ENCODE measurements around the gene CBLB.

GRCh38 chr3:105899516-105899915 is 30.7 kb upstream of the CBLB start:
- no peak for TF ChIP-seq EZH2 (IDR thresholded peaks at IDR 0.05)
- TF ChIP-seq POLR2AphosphoS5 (IDR thresholded peaks at IDR 0.05; ENCODE audit: borderline replicate concordance, low read depth, low read length): no peak; the same call in 1 of the 2 replicates
